NCI-H128 (cell line): ENCODE data around the gene GRPEL2.
A peak's percentile ranks its signal among the peaks of the same experiment; 100 is the strongest.

ENCODE experiments used
- DNase-seq: peaks from one replicate; lab custom pipeline; 2025; ENCODE audit not compliant: unreplicated experiment; lab: John Stamatoyannopoulos, UW

GRPEL2 gene

GRCh38 chr5:149317281-149318048 is 27.8 kb upstream of the GRPEL2 start:
- no peak for DNase-seq

GRCh38 chr5:149319174-149319573 is 26.1 kb upstream of the GRPEL2 start:
- no peak for DNase-seq

GRCh38 chr5:149320791-149321330 is 24.4 kb upstream of the GRPEL2 start:
- peak; percentile 16 for DNase-seq

- no peak for DNase-seq
Observed at GRCh38 chr5:149322518-149322917, 22.8 kb upstream of the GRPEL2 start.

GRCh38 chr5:149323210-149323609 is 22.1 kb upstream of the GRPEL2 start:
- no peak for DNase-seq

- no peak for DNase-seq
Observed at GRCh38 chr5:149323621-149324205, 21.6 kb upstream of the GRPEL2 start.

GRCh38 chr5:149324641-149325040 is 20.7 kb upstream of the GRPEL2 start:
- no peak for DNase-seq

- no peak for DNase-seq
Observed at GRCh38 chr5:149325166-149325735, 20.0 kb upstream of the GRPEL2 start.

GRCh38 chr5:149325894-149326293 is 19.4 kb upstream of the GRPEL2 start:
- DNase-seq: no peak

GRCh38 chr5:149326611-149327010 is 18.7 kb upstream of the GRPEL2 start:
- DNase-seq: no peak

- no peak for DNase-seq
Observed at GRCh38 chr5:149328177-149328576, 17.1 kb upstream of the GRPEL2 start.

GRCh38 chr5:149333711-149334443 is 11.4 kb upstream of the GRPEL2 start:
- no peak for DNase-seq

GRCh38 chr5:149337736-149338135 is 7.6 kb upstream of the GRPEL2 start:
- DNase-seq: no peak

GRCh38 chr5:149338364-149338763 is 6.9 kb upstream of the GRPEL2 start:
- no peak for DNase-seq

GRCh38 chr5:149340920-149341319 is 4.4 kb upstream of the GRPEL2 start:
- no peak for DNase-seq

GRCh38 chr5:149341876-149342275 is 3.4 kb upstream of the GRPEL2 start:
- no peak for DNase-seq

- DNase-seq: no peak
Observed at GRCh38 chr5:149344151-149344550, 1.1 kb upstream of the GRPEL2 start.

GRCh38 chr5:149345892-149346222 is 558 bp downstream of the GRPEL2 start:
- DNase-seq: no peak

- no peak for DNase-seq
Observed at GRCh38 chr5:149348518-149348917, 3.2 kb downstream of the GRPEL2 start.

GRCh38 chr5:149349382-149349781 is 4.1 kb downstream of the GRPEL2 start:
- no peak for DNase-seq

- no peak for DNase-seq
Observed at GRCh38 chr5:149352169-149352568, 6.9 kb downstream of the GRPEL2 start.

GRCh38 chr5:149353911-149354310 is 8.6 kb downstream of the GRPEL2 start:
- no peak for DNase-seq
